Stimulated activated CD8-positive, alpha-beta memory T cell treated with anti-CD3 and anti-CD28 coated beads, Interleukin-4, amount 100 ng/mL, for 4 hours (primary cell): ENCODE results near the gene LAPTM5.

ENCODE experiments used
- DNase-seq, 2 donors: peaks; one replicate each; pipeline ENCODE4 v3.0.0-alpha.2; 2020; ENCODE audit warnings: low read depth in 2 of 2, low spot score in 1 of 2

LAPTM5 gene

DNA sequence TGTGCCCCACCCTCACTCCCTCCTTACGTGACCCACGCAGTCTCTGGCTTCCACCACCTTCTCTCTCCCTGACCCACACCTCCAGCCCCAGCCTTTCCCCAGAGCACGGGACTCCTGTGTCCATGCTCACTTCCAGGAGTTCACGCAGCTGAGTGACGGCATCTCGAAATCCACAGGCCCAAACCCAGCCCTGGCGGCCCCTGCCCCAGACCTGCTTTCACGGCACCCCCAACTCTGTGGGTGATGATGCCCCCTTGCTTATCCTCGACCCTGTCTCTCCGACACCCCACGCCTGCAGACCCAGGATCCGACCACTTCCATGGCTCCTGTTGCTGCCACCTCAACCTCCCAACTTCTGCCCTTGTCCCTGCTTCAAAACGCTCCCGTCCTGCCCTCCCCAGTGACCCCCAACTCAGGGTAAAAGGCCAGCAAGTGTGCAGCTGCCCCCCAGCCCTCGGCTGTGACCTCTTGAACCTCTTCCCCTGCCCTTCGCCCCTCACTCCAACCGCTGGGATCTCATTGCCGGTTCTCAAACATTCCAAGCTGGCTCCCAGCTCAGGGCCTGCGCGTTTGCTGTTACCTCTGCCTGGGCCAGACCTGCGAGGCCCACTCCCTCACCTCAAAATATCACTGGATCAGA is 30.4 kb upstream of the LAPTM5 start:
- no peak for DNase-seq

DNA sequence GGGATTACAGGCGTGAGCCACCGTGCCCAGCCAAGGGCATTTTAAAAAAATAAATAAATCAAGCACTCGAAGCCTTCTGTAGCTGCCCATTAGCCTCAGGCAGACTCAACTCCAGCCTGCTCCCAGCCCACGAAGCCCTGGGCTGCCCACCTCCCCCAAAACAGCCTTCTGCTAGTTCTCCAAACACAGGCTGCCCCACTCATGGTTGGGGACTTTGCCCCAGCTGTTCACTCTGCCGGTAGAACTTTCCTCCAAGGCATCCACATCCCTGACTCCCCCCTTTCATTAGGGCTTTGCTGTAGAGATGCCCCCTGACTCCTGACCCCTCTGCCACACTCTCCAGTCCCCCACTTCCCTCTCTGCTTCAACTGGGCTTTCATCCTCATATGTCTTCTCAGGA is 29.7 kb upstream of the LAPTM5 start:
- DNase-seq, result no peak

DNA sequence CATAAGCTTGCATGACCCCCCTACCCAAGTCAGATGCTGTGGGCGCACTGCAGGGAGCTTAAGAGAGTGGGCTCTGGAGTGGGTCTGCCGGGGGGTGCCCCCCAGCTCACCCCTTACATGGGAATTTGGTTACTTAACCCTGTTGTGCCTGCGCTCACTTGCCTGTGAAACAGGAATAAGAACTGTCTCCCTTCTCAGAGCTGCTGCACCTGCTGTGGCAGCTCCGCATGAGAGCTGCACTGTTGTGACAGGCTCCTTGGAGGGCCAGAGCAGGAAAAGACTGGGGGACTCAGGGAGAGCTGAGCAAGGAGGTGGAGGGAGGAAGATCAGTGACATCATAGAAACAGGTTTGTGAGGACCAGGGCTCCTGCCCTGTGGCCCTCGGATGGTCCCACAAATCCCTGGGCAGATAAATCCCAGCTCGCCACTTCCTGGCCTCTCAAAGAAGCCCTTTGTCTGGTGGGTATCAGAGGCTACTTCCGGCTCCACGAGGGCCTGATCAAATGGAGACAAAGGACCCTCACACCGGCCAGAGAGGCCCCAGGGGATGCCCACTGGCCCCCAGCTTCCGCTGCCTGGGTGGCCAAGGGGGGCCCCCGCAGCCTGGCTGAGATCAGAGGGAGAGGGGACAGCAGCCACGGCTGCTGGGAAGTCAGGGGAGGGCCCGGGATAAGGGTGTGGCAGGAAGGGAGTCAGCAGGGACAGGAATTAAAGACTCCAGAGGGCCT is 28.9 kb upstream of the LAPTM5 start:
- DNase-seq, result no peak

DNA sequence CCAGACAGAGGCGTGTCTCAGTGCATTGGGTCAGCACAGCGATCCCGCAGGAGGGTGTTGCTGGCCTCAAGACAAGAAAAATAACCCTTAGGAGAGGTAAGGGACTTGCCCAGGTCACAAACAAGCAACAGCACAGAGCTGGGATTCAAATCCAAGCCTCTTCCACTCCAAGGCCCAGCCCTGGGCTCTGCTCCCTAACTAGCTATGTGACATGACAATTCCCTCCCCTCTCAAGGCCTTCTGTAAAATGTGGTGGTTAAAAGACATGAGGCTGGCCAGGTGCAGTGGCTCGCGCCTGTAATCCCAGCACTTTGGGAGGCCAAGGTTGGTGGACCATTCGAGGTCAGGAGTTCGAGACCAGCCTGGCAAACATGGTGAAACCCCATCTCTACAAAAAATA is 28.1 kb upstream of the LAPTM5 start:
- no peak for DNase-seq

DNA sequence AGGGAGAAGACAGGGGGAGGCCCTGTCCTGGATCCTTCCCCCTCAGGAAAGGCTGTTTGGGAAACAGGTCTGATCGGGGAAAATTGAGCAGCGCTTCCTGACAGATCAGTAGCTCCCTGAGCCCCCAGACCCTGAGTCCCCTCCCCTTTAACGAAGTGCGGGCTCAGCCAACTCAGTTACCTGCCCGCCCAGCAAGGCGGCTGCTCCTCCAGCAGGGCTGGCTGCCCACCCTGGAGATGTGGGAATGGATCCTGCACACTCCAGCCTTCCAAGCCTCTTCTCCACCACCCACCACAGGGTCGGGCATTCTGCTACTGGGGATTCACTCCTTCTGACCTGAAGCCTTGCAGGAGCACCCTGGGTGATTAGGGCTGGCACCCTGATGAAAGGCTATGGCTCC is 27.6 kb upstream of the LAPTM5 start:
- no peak for DNase-seq

DNA sequence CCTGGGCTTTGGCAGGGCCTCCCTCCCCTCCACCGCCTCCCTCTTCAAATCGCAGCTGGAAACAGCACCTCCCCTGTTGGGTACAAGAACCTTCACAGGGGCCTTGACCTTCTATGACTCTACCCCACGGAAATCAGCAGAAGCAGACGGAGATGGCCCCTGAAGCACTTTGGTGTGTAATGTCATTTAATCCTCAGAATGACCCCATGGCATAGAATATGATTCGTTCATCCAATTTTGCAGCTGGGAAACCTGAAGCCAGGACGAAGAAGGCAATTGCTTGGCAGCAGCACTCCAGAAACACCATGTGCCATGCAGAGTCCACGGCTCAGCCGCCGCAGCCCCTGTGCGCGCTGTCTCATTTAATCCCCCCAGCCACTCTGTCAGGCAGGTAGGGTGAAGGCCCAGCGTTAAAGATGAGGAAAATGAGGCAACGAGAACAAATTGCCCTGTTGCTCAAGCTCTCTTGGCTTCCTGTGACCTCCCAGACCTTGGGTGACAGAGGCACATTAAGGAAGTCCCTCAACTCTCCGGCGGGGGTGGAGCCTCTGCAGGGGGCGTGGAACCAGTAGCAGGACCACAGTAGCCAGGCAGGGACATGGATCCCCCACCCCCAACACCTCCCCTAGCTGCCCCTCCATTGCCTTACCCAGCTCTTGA is 25.8 kb upstream of the LAPTM5 start:
- DNase-seq, result no peak

DNA sequence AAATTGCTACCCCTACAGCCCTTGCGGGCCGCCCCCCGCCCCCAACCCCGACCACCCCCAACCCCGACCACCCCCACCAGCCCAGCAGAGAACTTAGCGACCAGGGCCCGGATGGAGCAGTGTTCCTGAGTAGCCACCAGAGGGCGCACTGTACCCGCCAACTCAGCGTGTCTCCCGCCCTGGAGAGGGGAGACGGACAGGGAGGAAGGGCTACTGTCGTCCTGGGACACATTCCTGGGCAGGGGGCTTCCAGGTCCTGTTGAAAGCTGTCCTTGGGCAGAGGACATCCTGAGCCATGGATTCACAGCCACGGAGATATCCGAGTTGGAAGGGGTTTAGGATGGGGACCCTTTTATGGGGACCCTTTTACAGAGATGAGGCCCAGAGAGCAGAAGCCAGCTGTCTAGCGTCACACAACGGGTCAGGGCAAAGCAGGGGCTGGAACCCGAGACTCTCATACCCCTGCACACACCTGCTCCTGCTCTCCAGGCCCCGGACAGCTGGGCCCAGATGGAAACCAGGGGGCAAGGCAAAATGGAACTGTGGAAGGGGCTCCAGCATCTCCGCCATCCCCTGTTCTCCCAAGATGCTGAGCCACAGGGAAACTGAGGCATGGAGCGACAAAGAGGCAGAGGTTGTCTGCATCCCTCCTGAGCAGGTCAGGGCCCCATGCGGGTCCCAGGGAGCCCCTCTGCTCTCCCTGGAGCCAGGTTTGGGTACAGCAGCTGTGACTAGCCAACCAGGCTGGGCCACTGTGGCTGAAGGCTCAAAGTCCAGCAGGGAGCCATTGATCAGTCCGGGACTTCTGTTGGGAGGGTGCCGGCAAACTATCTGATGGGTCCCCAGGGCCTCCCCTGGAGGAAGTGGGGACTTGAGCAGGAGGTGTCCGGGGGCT is 25.0 kb upstream of the LAPTM5 start:
- DNase-seq, result peak; percentile 35 to 46

DNA sequence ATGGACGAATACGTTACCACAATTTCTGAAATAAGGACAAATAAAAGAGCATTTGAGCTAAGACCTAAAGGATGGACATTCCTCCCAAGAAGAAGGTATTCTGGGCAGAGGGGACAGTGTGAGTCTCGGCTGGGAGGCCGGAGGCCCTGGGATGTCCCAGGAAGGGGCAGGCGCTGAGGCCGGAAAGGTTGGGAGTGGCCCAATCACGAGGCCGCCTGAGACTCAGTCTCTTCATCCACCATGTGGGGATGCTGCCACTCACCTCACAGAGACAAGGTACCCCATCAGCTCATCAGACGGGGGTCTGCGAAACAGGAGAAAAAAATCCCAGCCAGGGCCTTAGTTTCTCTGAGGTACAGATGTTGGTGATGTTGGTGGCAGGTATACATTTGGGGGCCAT is 24.3 kb upstream of the LAPTM5 start:
- no peak for DNase-seq

DNA sequence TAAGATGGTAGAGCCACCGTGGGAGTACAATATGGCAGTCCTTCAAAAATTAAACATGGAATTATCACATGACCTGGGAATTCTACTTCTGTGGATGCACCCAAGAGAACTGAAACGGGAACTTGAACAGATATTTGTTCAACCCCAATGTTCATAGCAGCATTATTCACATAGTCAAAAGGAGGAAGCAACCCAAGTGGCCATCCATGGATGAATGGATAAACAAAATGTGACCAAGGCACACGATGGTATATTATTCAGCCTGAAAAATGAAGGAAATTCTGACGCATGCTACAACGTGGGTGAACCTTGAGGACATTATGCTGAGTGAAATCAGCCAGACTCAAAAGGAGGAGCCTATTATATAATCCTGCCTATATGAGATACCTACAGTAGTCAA is 22.8 kb upstream of the LAPTM5 start:
- DNase-seq, result no peak

DNA sequence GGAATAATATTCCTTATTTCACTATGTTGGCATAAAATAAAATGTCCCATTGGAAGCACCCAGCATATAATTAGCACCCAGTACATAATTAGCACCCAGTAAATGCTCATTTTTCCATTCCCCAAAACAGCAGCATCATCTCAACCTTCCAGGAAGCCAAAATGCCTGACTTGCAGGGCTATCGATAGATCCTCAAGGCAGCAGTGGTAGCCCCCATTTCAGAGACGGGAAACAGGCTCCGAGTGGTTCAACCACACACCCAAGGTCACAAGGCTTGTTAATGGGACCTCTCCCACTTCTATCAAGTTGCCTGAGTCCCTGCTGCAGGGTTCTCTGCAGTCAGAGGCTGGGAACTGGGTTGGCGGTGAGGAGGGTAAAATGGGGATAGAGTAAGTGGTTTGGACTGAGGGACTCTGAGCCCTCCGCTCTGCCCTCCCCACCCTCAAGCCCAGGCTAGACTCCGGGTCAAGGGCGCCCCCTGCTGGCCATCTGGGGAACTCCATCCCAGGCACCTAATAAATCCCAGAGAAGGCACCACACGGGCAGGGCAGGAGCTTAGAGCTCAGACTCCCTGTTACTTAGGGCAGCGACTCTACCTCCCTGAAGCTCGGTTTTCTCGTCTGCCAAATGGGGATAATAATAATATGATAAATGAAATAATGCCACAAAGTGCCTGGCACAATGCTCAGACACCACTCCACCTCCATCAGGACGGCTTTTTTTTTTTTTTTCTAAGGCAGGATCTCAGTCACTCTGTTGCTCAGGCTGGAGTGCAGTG is 21.9 kb upstream of the LAPTM5 start:
- DNase-seq, result peak; percentile 80 to 98

DNA sequence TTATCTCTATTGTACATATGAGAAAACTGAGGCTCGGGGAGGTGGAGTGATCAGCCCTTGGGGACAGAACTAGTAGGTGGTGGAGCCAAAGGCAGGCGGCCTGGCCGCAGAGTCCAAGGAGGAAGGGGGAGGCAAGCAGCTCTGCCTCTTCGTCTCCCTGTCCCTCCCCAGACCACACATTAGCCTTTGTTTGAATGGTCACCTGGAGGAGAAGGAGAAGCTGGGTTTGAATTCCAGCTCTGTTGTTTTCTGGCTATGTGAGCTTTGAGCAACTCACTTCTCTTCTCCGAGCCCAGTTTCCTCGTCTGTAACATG is 21.4 kb upstream of the LAPTM5 start:
- DNase-seq, result no peak

DNA sequence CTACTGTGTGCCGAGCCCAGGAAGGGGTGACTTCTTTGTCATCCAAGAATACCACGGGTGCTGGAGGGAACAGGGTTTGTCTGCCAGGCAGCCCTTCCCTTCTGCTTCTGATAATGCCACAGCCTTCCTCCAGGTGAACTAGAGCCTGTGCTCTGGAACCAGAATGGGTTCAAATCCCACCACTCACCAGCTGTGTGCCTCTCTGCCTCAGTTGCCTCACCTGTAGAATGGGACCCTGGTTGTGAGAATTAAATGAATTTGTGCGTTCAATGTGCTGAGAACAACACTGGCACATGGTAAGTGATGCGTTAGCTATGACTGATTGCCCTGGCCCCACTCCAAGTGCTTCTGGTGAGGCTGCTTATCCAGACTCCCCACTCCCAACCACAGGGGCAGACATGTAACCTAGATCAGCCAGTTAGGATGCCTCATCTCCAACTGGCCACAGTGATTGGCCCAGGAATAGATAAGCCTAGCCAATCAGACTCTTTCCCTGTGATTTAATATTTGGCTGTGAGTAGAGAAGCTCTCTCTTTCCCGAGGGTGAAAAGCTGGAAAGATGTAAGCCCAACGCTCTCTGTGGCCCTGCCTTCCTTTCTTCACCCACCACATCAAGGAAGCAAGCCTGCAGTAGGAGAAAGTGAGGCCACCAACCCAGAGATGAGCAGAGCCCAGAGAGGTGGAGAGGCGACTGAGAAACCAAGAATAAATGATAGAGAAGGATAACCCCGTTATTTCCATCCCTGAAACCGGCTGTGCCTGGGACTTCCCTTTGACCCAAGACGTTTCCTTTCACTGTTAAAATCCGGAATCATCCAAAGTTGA is 20.8 kb upstream of the LAPTM5 start:
- no peak for DNase-seq

DNA sequence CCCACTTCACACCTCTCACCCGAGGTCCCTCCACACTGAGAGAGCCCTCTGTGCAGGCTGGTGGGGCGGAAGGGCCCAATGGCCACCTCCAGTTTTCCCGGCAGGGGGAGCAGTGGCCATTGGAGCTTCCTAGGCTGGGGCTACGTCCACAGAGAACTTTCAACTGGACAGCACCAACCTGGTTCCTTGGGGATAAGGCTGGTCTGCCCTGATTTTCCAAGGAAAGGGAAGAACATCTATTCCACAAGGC is 20.3 kb upstream of the LAPTM5 start:
- no peak for DNase-seq

DNA sequence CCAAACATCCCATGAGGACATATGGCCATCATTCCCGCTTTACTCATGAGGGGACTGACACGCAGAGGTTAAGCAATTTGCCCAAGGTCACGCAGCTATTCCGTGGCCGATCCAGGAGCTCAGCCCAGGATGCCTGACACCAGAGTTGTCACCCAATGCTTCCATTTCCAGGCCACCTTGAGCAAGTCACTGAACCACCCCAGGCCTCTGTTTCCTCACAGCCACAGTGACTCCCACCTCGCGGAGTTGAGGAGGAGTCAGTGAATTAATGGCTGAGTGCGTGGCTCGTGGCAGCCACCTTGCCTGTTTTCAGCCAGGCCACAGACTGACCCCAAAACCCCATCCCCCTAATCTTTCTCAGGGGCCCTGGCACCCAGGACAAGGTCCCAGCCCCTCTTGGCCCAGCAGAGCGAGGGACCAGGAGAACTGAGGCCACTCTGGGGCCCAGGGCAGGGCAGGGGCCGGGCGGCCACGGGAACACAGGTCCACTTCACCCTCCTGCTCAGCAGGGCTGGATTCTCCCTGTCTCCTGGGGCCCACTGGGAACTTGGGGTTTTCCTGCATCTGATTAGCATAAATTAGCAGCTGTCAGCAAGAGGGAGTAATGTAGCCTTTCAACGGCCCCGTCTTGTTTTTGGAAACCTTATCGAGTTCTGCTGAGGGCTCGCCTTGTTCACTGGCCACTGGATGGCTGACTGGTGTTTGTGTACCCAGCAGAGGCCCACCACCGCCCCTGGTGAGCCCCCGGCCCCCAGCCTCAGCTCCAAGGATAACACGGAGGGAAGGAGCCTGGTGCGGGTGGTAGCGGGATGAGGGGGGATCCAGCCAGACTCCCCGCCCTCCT is 19.7 kb upstream of the LAPTM5 start:
- no peak for DNase-seq

DNA sequence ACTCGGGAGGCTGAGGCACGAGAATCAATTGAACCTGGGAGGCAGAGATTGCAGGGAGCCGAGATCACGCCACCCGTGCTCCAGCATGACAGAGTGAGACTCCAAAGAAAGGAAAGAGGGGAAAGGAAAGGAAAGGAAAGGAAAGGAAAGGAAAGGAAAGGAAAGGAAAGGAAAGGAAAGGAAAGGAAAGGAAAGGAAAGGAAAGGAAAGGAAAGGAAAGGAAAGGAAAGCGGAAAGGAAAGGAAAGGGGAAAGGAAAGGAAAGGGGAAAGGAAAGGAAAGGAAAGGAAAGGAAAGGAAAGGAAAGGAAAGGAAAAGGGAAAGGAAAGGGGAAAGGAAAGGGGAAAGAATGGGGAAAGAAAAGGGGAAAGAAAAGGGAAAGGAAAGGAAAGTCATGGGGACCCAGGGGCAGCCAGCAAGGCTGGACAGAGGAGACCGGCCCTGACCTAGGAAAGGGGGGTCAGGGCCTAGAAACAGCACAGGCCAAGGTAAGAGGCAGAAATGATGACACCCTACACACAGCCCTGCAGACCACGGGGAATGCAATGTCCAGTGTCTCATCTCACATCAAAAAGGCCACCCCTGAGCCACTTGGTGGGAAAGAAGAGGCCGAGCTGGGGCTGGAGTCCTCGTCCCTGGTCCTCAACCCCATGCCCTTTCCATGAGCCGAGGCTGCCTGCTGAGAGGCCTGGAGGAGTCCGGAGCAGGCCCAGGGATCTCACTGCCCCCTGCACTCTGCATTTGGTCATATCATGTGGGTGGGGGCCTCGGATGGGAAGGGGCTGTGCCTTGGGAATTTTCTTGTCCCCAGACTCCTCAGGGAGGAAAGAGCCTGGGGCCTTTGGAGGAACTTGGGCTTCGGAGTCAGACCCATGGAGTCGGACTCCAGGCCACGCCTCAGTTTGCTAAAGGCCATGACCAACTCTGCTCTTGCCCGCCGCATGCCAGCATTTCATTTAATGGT is 18.8 kb upstream of the LAPTM5 start:
- DNase-seq, result no peak

DNA sequence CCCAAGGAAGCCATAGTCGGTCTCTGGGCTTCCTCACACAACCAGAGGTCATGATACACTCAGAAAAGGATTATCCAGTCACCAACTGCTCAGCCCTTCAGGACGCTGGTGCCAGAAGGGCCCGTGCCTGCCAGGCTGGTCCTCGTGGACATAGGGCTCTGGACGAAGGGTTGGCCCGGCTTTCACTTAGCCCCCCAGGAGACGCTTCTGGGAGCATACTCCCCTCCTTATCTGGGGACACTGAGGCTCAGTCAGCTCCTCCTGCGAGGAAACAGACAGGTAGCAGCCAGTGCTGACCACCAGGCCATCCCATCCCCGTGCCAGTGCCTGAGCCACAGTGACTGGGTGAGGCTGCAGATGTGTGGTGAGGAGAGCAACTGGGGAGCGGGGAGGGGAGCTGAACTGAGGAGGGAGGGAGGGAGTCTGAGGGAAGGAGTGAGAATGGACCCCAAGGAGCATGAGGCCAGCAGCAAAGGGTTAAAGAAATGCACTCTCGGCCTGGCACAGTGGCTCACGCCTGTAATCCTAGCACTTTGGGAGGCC is 17.9 kb upstream of the LAPTM5 start:
- DNase-seq, result no peak

DNA sequence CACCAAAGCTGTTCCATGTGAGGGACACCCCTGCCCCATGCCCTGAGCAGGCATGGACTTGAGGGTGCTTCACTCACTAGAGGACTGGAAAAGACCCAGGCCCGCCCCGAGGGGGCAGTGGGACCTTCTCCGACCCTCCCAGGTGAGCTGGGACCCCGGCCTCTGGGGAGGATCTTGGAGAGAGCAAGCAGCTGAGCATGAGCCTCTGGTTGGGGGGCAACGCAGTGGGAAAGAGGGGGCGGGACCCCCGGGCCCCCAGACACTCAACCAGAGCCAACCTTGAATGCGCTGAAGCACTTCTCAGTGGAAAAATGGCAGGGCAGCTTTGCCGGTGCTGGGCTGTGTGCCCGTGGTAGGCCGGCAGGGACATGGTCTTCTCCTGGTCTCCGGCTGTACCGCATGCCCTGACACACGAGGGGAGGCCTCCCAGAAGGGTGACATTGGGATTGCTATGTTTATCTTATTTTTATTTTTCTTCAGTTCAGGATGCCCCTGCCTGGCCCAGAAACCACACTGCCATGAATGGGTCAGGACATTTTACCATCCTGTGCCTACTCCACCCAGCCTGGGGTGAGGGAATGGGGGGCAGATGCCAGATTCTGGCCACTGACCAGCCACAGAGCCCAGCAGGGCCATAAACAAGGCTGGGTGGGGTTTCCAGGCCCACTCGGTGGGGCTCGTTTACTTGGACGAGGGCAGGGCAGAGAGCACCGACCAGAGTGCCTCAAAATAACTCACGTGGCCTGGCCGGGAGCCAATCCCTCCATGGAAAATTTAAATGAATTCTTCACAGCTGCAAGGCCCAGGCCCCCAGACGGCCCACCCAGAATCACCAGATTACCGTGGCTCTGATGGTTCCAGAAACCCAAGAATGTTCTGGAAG is 17.2 kb upstream of the LAPTM5 start:
- DNase-seq, result no peak
